SK-N-SH treated with all-trans-retinoic acid at 6 μM for 48 hours (cell line): ENCODE data around the gene THOC7.
A peak's percentile ranks its signal among the peaks of the same experiment; 100 is the strongest.

Experiments used
- ATAC-seq: fragments of 200-7000 bp; cut with Tn5 transposase; 3 replicates; pipeline ENCODE4 v1.9.1; 2020; ENCODE audit warnings: mild to moderate bottlenecking, moderate library complexity
- ARNTL ChIP-seq: fragments of 450-650 bp; formaldehyde crosslinking; IDR thresholded peaks from 2 replicates; pipeline ENCODE4 v1.5.0; 2020; ENCODE audit warnings: low read depth, mild to moderate bottlenecking, moderate library complexity, borderline replicate concordance
- BACH2 ChIP-seq: fragments of 250-450 bp; sonication (Bioruptor Pico); IDR thresholded peaks from 2 replicates; pipeline ENCODE4 v1.9.0; 2021; ENCODE audit warnings: mild to moderate bottlenecking, borderline replicate concordance
- CSDC2 ChIP-seq: fragments of 250-450 bp; sonication (Bioruptor Pico); IDR thresholded peaks from 2 replicates; pipeline ENCODE4 v1.5.0; 2020; ENCODE audit warnings: mild to moderate bottlenecking, moderate library complexity
- ESRRG ChIP-seq: fragments of 250-450 bp; sonication (Bioruptor Pico); IDR thresholded peaks from 2 replicates; pipeline ENCODE4 v1.6.1; 2021; ENCODE audit warnings: mild to moderate bottlenecking
- GLIS3 ChIP-seq: fragments of 250-450 bp; sonication (Bioruptor Pico); IDR thresholded peaks from 2 replicates; pipeline ENCODE4 v1.5.0; 2020; ENCODE audit warnings: mild to moderate bottlenecking, moderate library complexity
- ISL1 ChIP-seq: fragments of 250-450 bp; sonication (Bioruptor Pico); IDR thresholded peaks from 2 replicates; pipeline ENCODE4 v2.1.2; 2022; ENCODE audit warnings: mild to moderate bottlenecking, moderate library complexity
- OSR1 ChIP-seq: fragments of 250-450 bp; sonication (Bioruptor Pico); IDR thresholded peaks from 2 replicates; pipeline ENCODE4 v1.8.0; 2022; ENCODE audit warnings: moderate library complexity, mild to moderate bottlenecking, inconsistent platforms
- PPARA ChIP-seq: fragments of 250-450 bp; sonication (Bioruptor Pico); IDR thresholded peaks from 2 replicates; pipeline ENCODE4 v1.5.0; 2020; ENCODE audit warnings: mild to moderate bottlenecking, borderline replicate concordance
- RARB ChIP-seq: fragments of 250-450 bp; sonication (Bioruptor Pico); IDR thresholded peaks from 2 replicates; pipeline ENCODE4 v1.8.0; 2021; ENCODE audit warnings: mild to moderate bottlenecking, moderate library complexity
- SNAI2 ChIP-seq: fragments of 250-450 bp; sonication (Bioruptor Pico); IDR thresholded peaks from 2 replicates; pipeline ENCODE4 v1.5.0; 2020; ENCODE audit warnings: mild to moderate bottlenecking, moderate library complexity
- TCF4 ChIP-seq: fragments of 250-450 bp; sonication (Bioruptor Pico); IDR thresholded peaks from 2 replicates; pipeline ENCODE4 v1.8.0; 2021; ENCODE audit warnings: mild to moderate bottlenecking, moderate library complexity, borderline replicate concordance
- TOX ChIP-seq: fragments of 250-450 bp; sonication (Bioruptor Pico); IDR thresholded peaks from 2 replicates; pipeline ENCODE4 v1.8.0; 2021; ENCODE audit warnings: mild to moderate bottlenecking, moderate library complexity, borderline replicate concordance
- ZC3H10 ChIP-seq: fragments of 250-450 bp; sonication (Bioruptor Pico); IDR thresholded peaks from 2 replicates; pipeline ENCODE4 v1.5.1; 2021; ENCODE audit warnings: mild to moderate bottlenecking, moderate library complexity
- ZFP3 ChIP-seq: fragments of 250-450 bp; sonication (Bioruptor Pico); IDR thresholded peaks from 2 replicates; pipeline ENCODE4 v1.5.0; 2020; ENCODE audit warnings: mild to moderate bottlenecking, moderate library complexity
- ZFP30 ChIP-seq: fragments of 450-650 bp; formaldehyde crosslinking; IDR thresholded peaks from 2 replicates; pipeline ENCODE4 v1.5.0; 2022; ENCODE audit warnings: mild to moderate bottlenecking, moderate library complexity
- ZNF565 ChIP-seq: fragments of 450-650 bp; formaldehyde crosslinking; conservative IDR thresholded peaks from 2 replicates; pipeline ENCODE4 v1.5.0; 2020; ENCODE audit warnings: low read depth, mild to moderate bottlenecking, moderate library complexity
- ZNF70 ChIP-seq: fragments of 450-650 bp; formaldehyde crosslinking; IDR thresholded peaks from 2 replicates; pipeline ENCODE4 v1.5.0; 2020; ENCODE audit warnings: mild to moderate bottlenecking, moderate library complexity
- TF ChIP-seq, protein P1 (sequence below): fragments of 250-450 bp; sonication (Bioruptor Pico); IDR thresholded peaks from 2 replicates; pipeline ENCODE4 v1.8.0; 2021; ENCODE audit warnings: low read depth, mild to moderate bottlenecking, moderate library complexity, borderline replicate concordance
- TF ChIP-seq, protein P2 (sequence below): fragments of 250-450 bp; sonication (Bioruptor Pico); IDR thresholded peaks from 2 replicates; pipeline ENCODE4 v1.8.0; 2020; ENCODE audit warnings: mild to moderate bottlenecking, moderate library complexity, borderline replicate concordance
- TF ChIP-seq, protein P3 (sequence below): fragments of 250-450 bp; sonication (Bioruptor Pico); IDR thresholded peaks from 2 replicates; pipeline ENCODE4 v1.5.0; 2020; ENCODE audit warnings: mild to moderate bottlenecking, moderate library complexity
- TF ChIP-seq, protein P4 (sequence below): fragments of 250-450 bp; sonication (Bioruptor Pico); IDR thresholded peaks from 2 replicates; pipeline ENCODE4 v1.5.1; 2021; ENCODE audit warnings: mild to moderate bottlenecking, moderate library complexity

The THOC7 gene

GRCh38 chr3:63814237-63814636, 49.4 kb downstream of the THOC7 start:
- no peak for ATAC-seq
- TF ChIP-seq ZC3H10 (CRISPR knock-in tag), result no peak
- TF ChIP-seq ZFP3, result no peak
- TF ChIP-seq, protein P1, sequence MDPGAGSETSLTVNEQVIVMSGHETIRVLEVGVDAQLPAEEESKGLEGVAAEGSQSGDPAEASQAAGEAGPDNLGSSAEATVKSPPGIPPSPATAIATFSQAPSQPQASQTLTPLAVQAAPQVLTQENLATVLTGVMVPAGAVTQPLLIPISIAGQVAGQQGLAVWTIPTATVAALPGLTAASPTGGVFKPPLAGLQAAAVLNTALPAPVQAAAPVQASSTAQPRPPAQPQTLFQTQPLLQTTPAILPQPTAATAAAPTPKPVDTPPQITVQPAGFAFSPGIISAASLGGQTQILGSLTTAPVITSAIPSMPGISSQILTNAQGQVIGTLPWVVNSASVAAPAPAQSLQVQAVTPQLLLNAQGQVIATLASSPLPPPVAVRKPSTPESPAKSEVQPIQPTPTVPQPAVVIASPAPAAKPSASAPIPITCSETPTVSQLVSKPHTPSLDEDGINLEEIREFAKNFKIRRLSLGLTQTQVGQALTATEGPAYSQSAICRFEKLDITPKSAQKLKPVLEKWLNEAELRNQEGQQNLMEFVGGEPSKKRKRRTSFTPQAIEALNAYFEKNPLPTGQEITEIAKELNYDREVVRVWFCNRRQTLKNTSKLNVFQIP, result no peak
- TF ChIP-seq, protein P2, sequence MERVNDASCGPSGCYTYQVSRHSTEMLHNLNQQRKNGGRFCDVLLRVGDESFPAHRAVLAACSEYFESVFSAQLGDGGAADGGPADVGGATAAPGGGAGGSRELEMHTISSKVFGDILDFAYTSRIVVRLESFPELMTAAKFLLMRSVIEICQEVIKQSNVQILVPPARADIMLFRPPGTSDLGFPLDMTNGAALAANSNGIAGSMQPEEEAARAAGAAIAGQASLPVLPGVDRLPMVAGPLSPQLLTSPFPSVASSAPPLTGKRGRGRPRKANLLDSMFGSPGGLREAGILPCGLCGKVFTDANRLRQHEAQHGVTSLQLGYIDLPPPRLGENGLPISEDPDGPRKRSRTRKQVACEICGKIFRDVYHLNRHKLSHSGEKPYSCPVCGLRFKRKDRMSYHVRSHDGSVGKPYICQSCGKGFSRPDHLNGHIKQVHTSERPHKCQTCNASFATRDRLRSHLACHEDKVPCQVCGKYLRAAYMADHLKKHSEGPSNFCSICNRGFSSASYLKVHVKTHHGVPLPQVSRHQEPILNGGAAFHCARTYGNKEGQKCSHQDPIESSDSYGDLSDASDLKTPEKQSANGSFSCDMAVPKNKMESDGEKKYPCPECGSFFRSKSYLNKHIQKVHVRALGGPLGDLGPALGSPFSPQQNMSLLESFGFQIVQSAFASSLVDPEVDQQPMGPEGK (CRISPR knock-in tag), result no peak
- no peak for TF ChIP-seq ZFP30 (CRISPR knock-in tag)
- no peak for TF ChIP-seq ISL1 (CRISPR knock-in tag)
- TF ChIP-seq CSDC2 (CRISPR knock-in tag), result no peak
- no peak for TF ChIP-seq ZNF70 (CRISPR knock-in tag)
- TF ChIP-seq, protein P3, sequence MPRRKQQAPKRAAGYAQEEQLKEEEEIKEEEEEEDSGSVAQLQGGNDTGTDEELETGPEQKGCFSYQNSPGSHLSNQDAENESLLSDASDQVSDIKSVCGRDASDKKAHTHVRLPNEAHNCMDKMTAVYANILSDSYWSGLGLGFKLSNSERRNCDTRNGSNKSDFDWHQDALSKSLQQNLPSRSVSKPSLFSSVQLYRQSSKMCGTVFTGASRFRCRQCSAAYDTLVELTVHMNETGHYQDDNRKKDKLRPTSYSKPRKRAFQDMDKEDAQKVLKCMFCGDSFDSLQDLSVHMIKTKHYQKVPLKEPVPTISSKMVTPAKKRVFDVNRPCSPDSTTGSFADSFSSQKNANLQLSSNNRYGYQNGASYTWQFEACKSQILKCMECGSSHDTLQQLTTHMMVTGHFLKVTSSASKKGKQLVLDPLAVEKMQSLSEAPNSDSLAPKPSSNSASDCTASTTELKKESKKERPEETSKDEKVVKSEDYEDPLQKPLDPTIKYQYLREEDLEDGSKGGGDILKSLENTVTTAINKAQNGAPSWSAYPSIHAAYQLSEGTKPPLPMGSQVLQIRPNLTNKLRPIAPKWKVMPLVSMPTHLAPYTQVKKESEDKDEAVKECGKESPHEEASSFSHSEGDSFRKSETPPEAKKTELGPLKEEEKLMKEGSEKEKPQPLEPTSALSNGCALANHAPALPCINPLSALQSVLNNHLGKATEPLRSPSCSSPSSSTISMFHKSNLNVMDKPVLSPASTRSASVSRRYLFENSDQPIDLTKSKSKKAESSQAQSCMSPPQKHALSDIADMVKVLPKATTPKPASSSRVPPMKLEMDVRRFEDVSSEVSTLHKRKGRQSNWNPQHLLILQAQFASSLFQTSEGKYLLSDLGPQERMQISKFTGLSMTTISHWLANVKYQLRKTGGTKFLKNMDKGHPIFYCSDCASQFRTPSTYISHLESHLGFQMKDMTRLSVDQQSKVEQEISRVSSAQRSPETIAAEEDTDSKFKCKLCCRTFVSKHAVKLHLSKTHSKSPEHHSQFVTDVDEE, result no peak
- TF ChIP-seq RARB (CRISPR knock-in tag), result no peak

- no peak for TF ChIP-seq RARB (CRISPR knock-in tag)
- TF ChIP-seq ZNF565, result no peak
- no peak for TF ChIP-seq ZFP30 (CRISPR knock-in tag)
- TF ChIP-seq TCF4 (CRISPR knock-in tag), result no peak
- no peak for TF ChIP-seq PPARA (CRISPR knock-in tag)
- TF ChIP-seq TOX, result no peak
- no peak for TF ChIP-seq OSR1 (CRISPR knock-in tag)
- no peak for TF ChIP-seq GLIS3 (CRISPR knock-in tag)
- TF ChIP-seq, protein P2 (CRISPR knock-in tag), result no peak
- no peak for TF ChIP-seq ZC3H10 (CRISPR knock-in tag)
- no peak for TF ChIP-seq ARNTL
- no peak for TF ChIP-seq ZFP3
- TF ChIP-seq SNAI2 (CRISPR knock-in tag), result no peak
- TF ChIP-seq ESRRG, result no peak
- TF ChIP-seq, protein P1, result no peak
- TF ChIP-seq BACH2 (CRISPR knock-in tag), result no peak
- TF ChIP-seq, protein P4, sequence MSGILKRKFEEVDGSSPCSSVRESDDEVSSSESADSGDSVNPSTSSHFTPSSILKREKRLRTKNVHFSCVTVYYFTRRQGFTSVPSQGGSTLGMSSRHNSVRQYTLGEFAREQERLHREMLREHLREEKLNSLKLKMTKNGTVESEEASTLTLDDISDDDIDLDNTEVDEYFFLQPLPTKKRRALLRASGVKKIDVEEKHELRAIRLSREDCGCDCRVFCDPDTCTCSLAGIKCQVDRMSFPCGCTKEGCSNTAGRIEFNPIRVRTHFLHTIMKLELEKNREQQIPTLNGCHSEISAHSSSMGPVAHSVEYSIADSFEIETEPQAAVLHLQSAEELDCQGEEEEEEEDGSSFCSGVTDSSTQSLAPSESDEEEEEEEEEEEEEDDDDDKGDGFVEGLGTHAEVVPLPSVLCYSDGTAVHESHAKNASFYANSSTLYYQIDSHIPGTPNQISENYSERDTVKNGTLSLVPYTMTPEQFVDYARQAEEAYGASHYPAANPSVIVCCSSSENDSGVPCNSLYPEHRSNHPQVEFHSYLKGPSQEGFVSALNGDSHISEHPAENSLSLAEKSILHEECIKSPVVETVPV (CRISPR knock-in tag), result no peak
- TF ChIP-seq, protein P3, result no peak
- peak; percentile 93 for ATAC-seq
Observed at GRCh38 chr3:63809607-63810006, 54.0 kb downstream of the THOC7 start.
